ENCODE results near the gene KCNF1. TPM values are rescaled to one million over a fixed set of nuclear protein-coding genes. Genes with fewer than 3 reads are reported as not detected.

KCNF1 gene
- total RNA-seq, 1 donor from 2014 or later, result 0.55 TPM

- DNase-seq (ENCODE audit: low spot score, unreplicated experiment), result no peak
- no peak for TF ChIP-seq CTCF (IDR thresholded peaks at IDR 0.05; ENCODE audit: unreplicated experiment)
- H3K4me1 Mint-ChIP-seq (ENCODE audit: low read depth), result peaks cover 27% of the 10 kb centered on the region
- peaks cover 2% of the 10 kb centered on the region for H3K27me3 Mint-ChIP-seq
- H3K9me3 Mint-ChIP-seq (ENCODE audit: low read depth), result no peaks in the 10 kb centered on the region
- no peaks in the 10 kb centered on the region for H3K36me3 Mint-ChIP-seq (ENCODE audit: insufficient read depth)
- no peak overlapping the region for H3K27ac Mint-ChIP-seq
- no peak overlapping the region for H3K4me3 Mint-ChIP-seq (ENCODE audit: low read depth)
These were observed 26.5 kb upstream of the KCNF1 start for GRCh38 chr2:10885094-10885860.

- H3K4me1 Mint-ChIP-seq (ENCODE audit: low read depth), result peaks cover 27% of the 10 kb centered on the region
- no peaks in the 10 kb centered on the region for H3K9me3 Mint-ChIP-seq (ENCODE audit: low read depth)
- H3K27me3 Mint-ChIP-seq, result peaks cover 8% of the 10 kb centered on the region
- H3K27ac Mint-ChIP-seq, result no peak overlapping the region
- DNase-seq (ENCODE audit: low spot score, unreplicated experiment), result no peak
- TF ChIP-seq CTCF (IDR thresholded peaks at IDR 0.05; ENCODE audit: unreplicated experiment), result no peak
- H3K36me3 Mint-ChIP-seq (ENCODE audit: insufficient read depth), result no peaks in the 10 kb centered on the region
- no peak overlapping the region for H3K4me3 Mint-ChIP-seq (ENCODE audit: low read depth)
These were observed 24.3 kb upstream of the KCNF1 start for GRCh38 chr2:10887476-10887875.

GRCh38 chr2:10889651-10890215, 22.0 kb upstream of the KCNF1 start:
- no peaks in the 10 kb centered on the region for H3K36me3 Mint-ChIP-seq (ENCODE audit: insufficient read depth)
- H3K27ac Mint-ChIP-seq, result no peak overlapping the region
- H3K9me3 Mint-ChIP-seq (ENCODE audit: low read depth), result no peaks in the 10 kb centered on the region
- H3K4me1 Mint-ChIP-seq (ENCODE audit: low read depth), result peaks cover 12% of the 10 kb centered on the region
- no peak overlapping the region for H3K4me3 Mint-ChIP-seq (ENCODE audit: low read depth)
- TF ChIP-seq CTCF (IDR thresholded peaks at IDR 0.05; ENCODE audit: unreplicated experiment), result no peak
- no peak for DNase-seq (ENCODE audit: low spot score, unreplicated experiment)
- peaks cover 11% of the 10 kb centered on the region for H3K27me3 Mint-ChIP-seq

GRCh38 chr2:10890706-10891270, 20.9 kb upstream of the KCNF1 start:
- no peak for TF ChIP-seq CTCF (IDR thresholded peaks at IDR 0.05; ENCODE audit: unreplicated experiment)
- no peak for DNase-seq (ENCODE audit: low spot score, unreplicated experiment)
- no peaks in the 10 kb centered on the region for H3K9me3 Mint-ChIP-seq (ENCODE audit: low read depth)
- no peaks in the 10 kb centered on the region for H3K36me3 Mint-ChIP-seq (ENCODE audit: insufficient read depth)
- H3K27me3 Mint-ChIP-seq, result peaks cover 11% of the 10 kb centered on the region
- no peak overlapping the region for H3K4me3 Mint-ChIP-seq (ENCODE audit: low read depth)
- H3K4me1 Mint-ChIP-seq (ENCODE audit: low read depth), result peaks cover 2% of the 10 kb centered on the region
- no peak overlapping the region for H3K27ac Mint-ChIP-seq

GRCh38 chr2:10891390-10891789, 20.3 kb upstream of the KCNF1 start:
- no peak for TF ChIP-seq CTCF (IDR thresholded peaks at IDR 0.05; ENCODE audit: unreplicated experiment)
- no peak for DNase-seq (ENCODE audit: low spot score, unreplicated experiment)
- Mint-ChIP-seq H3K36me3 (ENCODE audit: insufficient read depth) (no peaks in the 10 kb centered on the region), H3K27me3 (peaks cover 11% of the 10 kb centered on the region), H3K4me3 (ENCODE audit: low read depth) (no peak overlapping the region), H3K27ac (no peak overlapping the region), H3K4me1 (ENCODE audit: low read depth) (peaks cover 2% of the 10 kb centered on the region), H3K9me3 (ENCODE audit: low read depth) (no peaks in the 10 kb centered on the region)
